Activated naive CD8-positive, alpha-beta T cell treated with anti-CD3 and anti-CD28 coated beads, Interleukin-2, amount 50 U/mL, for 16 hours (primary cell): ENCODE results near the gene HNRNPUL2.

Source experiments
- DNase-seq: peaks from one replicate; pipeline ENCODE4 v3.0.0-alpha.2; 2020; ENCODE audit warnings: low read depth, low spot score

Gene HNRNPUL2

DNA sequence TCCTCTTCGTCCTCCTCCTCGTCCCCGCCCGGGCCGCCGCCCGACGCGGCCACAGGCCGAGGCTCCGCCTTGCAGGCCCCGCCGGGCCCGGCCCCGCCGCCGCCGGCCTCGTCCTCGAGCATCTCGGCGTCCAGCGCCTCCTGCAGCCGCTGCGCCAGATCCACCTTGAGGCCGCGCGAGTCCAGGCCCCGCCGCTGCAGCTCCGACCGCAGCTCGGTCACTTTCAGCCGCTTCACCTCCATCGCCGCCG is 417 bp downstream of the HNRNPUL2 start:
- no peak for DNase-seq

DNA sequence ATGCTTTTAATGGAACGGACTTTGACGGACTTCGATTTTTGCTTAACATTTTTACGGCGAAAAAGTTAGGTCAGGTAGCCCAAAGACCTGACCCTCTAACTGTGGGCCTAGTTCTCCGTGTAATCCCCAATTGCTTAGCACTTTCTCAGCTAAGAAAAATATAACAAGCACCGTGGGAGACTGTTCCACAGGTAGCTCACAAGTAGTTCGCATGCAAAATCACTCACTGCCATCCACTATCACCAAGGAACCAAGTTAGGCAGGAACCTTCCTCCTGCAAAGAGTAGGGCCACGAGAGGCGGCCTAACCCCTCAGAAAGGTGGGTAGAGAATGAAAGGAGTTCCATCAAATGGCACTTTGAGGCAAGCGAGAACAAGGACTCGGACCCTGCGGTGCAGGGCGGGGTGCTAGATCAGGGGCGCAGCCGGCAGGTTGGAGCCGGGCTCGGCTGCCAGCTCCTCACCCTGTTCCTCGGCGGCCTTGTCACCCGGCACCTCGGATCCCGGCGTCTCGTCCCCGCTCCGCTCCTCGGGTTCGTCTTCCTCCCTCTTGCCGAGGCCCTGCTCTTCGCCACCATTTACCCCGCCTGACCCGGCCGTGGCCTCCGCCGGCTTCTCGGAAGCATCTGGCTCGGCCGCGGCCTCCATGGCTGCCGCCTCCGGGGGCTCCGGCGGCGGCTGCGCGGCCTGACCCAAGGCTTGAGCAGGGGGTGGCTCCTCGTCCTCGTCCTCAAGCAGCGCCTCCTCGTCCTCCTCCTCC is 922 bp downstream of the HNRNPUL2 start:
- DNase-seq: no peak

DNA sequence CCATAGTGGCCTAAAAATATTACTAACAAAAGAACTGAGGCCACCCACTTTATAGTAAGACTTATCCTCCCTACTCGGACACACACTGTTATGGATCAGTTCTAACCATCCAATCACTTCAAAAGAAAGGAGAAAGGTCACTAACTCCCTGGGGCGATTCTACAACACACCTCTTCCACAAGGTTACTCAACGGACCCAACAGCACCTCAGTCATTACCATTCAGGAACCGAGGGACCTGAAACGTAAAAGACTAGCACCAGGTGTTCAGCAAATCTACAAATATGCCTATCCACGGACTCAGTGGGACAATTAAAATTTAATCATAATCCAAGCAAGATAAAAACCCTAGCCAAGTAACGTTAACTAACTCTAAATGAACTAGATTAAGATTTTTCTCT is 1.6 kb downstream of the HNRNPUL2 start:
- no peak for DNase-seq

DNA sequence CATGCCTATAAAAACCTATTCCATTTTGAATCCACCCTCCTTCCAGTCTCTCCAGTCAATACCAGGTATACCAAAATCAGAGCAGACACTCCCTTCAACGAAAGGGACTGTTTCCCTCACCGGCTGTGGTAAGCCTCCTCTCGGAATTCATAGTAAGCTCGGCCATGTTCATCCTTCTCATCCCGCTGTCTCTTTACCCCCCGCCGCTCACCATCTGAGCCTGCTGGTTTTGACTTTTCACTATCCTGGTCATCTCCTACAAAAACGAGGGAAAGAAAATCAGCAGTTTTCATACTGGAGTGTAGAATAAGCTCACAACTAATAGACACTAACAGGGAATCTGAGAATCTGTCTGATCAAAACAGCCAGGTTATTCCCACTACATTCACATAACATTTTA is 3.1 kb downstream of the HNRNPUL2 start:
- no peak for DNase-seq

DNA sequence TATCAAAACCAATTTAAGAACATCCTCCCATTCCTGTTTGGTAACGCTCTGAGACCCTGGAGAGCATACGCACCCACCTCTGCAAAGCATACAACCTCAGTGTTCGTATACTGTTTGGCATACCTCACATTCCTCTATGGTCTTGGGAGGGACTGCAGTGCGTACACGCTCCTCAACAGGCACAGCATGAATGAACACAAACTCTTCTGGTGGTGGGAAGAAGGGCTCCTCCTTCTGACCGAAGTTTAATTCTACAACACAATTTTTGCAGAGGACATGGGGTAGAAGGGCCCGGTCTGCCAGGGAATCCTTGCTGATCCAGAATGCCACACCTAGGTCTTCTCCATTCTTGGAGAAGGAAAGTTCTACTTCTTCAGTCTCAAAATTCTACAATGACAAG is 5.3 kb downstream of the HNRNPUL2 start:
- no peak for DNase-seq

DNA sequence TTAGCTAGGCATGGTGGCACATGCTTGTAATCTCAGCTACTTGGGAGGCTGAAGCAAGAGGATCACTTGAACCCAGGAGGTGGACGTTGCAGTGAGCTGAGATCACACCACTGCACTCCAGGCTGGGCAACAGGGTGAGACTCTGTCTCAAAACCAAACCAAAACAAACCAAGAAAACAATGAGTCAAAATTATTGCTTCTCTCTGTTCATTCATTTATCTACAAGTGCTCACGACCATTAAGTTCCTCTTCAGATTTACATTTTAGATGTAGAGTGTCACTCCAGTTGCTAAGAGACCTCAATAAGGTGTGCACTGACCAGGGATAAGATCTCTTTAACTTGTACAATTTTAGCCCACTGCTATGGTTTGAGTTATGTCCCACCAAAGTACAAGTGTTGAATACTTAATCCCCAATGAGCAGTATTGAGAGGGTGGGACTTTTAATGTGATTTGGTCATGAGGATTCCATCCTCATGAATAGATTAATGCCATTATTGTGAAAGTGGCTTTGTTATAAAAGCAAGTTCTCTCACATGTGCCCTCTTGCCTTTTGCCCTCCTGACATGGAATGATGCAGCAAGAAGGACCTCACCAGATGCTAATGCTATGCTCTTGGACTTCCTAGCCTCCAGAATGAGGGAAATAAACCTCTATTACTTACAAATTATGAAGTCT is 7.8 kb downstream of the HNRNPUL2 start:
- DNase-seq: no peak

DNA sequence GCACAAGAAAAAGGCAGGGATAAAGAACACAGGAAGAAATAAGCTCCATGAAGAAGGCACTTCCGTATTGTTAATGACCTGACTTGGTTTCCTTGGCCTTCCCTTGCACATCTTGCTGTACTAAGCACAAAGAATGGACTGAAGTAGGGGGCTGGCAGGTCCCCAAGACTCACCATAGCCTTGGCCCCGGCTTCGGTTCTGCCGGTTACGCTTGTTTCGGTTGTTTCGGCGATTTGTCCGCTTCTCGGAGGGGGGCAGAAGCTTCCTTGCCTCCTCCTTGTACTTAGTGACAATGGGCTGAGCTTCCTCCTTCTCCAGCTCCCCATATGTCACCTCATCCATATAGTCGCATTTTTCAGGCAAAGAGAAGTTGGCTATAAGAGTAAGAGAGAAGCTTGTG is 10.4 kb downstream of the HNRNPUL2 start:
- no peak for DNase-seq

DNA sequence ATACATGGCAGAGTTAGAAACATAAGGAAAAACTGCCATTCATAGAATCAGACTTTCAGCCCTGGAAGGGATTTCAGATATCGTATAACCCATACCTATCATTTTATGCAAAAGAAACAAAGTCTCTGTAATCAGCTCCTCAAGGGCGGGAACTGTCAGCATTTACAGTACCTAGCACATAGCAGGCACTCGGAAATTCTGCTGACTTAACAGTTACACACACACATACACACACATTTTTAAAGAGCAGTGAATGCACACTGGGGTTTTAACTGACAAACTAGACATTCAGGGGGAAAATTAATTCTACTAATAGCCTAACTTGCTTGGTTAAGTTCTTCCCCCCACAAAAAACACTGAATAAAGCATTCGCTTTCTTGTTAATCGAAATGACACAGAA is 11.1 kb downstream of the HNRNPUL2 start:
- DNase-seq: no peak

DNA sequence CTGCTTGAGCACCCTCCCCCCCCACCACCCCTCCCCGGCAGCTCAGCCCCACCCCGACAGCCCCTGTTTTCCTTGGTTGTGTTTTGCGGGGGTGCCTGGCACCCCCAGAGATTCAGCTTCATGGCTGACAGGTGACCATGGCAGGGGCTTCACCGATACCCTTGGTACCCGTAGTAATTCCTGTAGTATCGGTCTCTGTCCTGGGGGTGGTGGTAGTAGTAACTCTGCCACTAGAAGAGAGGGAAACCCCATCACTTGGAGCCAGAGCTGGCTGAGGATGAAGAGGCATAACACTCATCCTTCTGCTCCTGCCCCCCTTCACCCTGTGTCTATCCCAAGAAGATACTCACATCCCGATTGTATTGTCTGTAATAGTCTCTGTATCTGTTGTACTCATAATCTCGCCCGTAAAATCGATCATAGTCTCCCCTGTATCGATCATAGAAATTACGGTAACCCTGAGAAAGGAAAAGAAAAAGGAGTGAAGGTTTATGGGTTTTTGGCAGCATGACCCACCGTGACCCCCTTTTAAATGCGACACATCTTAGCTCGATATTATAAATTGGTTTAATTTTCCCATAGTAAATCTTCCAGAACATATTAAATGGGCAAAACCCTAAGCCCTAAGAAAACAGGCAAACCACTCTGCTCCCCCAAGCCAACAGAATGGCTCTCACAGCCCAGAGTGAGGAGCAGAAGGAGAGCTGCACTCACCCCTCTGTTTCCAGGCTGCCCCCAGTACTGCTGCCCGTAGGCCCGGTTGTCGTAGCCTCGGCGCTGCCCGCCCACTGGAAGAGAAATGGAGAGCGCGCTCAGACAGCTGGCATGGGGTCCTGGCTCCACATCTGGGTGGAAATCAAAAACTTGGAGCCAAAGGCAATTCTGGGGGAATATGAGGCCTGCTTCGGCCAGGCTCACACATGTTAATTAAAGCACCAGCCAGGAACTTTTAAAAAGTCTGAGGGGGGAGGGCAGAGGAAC is 11.8 kb downstream of the HNRNPUL2 start:
- DNase-seq: no peak

DNA sequence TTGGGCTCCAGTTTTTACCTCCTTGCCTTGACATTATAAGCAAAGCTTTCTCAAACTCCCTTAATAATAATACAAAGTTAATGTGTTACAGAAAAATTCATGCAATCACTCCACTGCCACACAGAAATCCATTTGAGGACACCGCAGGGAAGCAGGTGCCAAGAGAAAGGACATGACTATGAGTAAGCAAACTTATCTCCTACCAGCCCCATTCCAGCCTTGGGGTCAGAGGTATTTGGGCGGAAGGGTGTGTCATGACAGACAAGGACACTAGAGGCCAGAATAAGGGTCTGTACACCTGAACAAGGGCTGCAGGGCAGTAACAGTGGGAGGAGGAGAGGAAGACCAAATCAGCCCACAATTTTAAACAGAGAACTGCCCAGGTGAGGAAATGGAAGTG is 13.9 kb downstream of the HNRNPUL2 start:
- DNase-seq: no peak

DNA sequence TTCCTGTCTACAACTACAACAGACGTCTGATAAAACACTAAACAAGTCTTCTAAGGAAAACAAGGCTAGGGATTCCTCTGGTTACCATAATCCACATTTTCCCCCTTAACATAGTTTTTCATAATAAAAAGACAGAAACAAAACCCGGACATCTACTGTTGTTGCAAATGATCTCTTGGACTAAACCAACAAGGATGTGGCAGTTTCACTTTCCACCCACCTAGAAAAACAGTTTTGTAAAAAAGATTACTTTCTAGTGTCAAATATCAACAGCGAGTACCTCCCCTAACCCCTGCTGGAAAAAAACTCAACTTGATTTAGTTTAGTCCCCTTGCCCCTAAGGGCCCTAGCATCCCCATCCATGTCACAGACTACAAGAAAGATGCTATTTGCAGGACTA is 14.4 kb downstream of the HNRNPUL2 start:
- no peak for DNase-seq

DNA sequence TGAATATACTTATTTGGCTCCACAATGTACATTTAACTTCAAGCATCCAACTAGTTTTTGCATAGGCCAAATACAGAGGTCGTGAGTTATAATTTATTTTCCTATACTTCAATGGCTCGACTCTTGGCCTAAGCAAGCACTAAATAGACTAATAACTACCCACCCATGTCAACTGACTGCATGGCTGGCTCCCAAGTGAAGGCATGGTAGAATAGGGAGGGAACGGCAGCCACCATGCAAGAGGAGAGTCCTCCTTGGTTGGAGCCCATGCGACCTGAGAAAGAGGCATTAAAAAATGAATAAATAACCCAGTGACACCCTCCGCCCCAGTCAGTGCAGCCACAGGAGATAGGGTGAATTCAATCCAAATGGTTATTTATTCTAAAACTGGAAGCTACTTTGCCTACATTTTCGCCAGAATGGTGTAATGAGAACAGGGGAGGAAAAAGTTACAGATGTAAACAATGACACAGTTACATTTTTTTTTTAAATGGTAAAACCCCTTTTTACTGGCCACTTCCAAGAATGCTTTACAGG is 14.9 kb downstream of the HNRNPUL2 start:
- no peak for DNase-seq

DNA sequence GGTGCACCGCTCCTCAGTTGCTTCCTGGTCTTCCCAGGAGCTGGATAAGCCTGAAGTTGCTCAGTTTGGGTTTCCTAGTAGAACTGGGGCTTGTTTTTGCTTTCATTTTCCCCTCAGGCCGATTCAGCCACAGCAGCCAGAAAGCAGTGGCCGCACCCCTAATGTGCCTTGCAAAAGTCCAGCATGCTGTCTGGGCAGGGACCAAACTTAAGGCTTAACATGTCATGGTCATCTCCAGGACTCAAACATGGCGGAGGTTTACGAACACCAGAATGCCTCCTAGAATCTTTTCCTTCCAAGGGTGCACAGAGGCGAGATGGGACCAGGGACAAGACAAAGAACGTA is 17.3 kb downstream of the HNRNPUL2 start:
- no peak for DNase-seq

DNA sequence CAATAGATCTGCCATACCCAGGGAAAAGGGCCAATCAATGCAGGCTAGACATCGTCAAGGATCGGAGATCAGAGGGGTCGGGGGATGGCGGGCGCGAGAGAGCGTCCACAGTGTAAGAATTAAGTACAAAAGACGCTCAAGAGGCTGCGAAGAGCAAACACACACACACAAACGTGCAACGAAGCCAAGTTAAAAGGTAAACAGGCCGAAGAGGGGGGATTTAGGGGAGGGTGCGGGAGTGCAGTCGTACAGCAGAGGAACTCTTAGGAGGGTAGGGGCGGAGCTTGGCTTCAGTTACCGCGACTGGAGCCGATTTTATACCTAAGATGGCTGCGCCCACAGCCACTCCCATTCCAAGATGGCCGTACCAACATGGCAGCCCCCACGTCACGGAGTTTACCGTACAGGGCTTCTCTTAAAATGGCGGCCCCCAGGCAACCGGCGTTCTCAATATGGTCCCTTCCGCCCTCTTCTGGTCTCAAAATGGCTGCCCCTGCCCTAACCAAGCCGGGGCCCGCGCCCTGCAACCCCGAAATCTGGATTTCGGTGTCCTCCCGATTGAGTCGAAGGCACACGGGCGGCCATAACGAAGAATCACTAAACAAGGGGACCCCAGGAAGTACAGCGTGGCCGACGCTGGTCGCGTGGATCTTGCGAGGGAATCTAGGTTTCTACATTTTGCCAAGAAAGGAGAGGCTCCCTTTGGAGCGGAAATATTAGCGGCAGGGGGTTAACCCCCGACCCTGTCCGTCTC is 17.8 kb downstream of the HNRNPUL2 start:
- DNase-seq: peak; percentile 91

DNA sequence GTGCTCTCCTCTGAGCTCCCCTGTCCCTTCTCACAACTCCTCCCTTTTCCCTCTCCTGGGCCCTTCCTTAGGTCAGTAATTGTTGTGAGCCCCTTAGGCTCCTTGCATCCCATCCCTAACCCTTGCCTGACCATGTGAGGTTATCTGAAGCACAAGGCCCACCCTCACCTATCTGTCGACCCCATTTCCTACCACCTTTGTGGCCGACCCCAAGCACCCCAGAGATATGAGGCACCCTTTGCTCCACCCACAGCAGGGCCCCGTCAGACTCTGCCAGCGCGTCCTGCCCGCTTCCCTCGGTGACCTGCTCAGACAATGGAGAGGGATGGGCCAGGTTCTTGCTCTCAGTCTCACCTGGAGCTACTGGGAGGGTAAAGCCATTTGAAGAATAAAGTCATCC is 18.5 kb downstream of the HNRNPUL2 start:
- DNase-seq: no peak

DNA sequence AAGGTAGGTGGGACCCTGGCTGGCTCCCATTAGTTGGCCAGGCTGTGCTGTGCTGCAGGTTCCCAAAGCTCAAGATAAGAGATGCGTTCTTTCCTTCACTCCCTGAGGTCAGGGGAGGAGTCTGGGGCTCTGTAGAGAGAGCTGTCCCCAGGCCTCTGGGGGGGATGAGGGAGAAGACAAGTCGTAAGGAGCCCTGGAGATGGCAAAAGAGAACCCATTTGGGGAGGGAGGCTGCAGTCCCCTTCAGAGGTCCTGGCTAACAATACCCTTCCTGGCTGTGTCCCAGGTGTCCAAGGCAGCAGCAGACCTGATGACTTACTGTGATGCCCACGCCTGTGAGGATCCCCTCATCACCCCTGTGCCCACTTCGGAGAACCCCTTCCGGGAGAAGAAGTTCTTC is 18.9 kb downstream of the HNRNPUL2 start:
- DNase-seq: no peak

DNA sequence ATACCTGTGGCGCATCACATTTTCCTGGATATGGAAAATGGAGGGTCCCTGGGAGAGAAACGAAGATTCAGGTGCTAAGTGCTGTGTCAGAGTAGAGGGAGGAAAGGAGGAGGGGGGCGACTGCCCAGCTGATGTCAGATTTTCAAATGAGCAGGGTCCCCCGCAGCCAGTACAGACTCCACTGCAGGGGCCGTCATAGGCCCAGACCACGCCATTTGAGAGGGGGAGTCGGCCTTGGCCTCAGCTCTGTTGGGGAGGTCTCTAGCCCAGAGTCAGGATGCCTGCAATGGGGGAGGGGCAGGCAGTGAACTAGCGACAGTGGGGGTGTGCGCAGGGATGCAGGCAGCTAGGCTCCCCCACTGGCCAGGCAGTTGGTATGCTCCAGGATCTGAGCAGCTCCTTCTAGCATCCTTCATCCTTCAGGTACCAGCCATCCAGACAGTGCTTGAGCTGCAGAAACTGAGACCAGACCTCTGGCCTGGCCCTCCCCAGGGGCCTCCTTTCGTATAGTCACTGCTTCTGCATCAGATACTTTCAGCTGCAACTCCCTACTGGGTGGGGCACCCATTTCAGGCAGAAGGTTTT is 19.9 kb downstream of the HNRNPUL2 start, which contains the start of the genes BSCL2 and GNG3:
BSCL2 (minus strand) TSS at position 148 of the 585 bp plus-strand sequence. CDS start 229 bp downstream, outside the sequence.
GNG3 (plus strand) TSS at position 400 of the 585 bp plus-strand sequence. CDS start 620 bp downstream, outside the sequence.
- DNase-seq: no peak

DNA sequence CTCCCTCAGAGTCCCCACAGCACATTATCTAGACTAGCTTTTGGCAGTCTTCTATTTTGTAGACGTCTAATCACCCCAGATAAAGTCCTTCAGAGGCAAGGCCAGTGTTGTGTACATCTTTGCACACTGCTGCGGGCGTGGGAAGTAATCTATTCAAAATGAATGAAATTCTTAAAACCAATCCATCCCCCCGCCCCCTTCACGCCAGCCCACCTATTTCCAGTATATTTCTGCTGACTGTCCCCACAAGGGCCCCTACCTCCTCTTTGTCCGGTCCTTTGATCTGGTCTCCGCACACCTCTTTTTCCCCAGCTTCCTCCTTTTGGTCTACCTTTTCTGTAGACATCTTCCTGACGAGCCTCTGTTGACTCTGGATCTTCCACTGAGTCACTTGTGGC is 20.4 kb downstream of the HNRNPUL2 start:
- no peak for DNase-seq

DNA sequence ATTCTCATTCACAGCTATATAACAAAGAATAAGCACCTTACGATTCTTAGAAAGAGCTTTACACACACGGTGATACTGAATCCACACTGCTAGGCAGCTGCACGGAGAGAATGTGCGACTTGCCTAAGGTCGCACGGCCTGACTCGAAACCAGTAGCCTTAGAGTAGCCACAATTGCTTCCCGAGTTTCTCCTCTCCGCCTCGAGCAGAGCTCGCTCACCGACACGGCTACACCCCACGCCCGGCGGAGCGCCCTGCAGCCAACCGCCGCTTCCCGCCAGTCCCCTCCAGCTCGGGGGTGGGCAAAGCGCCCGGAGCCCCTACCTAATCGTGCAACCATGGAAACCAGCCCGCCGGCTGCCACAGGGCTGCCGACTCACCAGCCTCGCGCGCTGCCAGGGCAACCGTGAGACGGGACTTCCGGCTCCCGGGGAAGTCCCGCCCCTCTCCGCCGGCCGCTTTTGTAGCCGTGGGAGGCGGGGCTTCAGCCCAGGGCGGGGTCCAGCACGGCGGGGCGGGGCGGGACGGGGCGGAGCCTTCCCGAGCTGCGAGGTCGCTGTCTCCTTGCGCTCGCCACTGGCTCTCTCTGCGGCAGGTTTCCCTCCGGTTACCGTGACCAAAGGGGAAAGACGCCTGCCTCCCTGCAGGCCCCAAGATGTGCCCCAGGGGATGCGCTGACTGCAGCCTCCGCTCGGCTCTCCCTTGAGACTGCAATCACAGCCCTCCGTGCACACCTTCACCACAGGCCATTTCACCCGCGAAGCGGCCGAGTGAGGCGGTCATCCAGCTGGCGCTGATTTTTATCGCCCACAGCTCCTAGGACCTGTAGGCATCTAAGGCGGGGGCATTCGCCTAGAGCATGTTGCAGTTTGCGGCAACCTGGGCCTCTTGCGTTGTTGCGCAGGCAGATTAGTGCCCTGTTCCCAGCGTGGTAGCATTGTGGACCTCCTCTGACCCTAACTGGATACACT is 21.1 kb downstream of the HNRNPUL2 start:
- DNase-seq: peak; percentile 83

DNA sequence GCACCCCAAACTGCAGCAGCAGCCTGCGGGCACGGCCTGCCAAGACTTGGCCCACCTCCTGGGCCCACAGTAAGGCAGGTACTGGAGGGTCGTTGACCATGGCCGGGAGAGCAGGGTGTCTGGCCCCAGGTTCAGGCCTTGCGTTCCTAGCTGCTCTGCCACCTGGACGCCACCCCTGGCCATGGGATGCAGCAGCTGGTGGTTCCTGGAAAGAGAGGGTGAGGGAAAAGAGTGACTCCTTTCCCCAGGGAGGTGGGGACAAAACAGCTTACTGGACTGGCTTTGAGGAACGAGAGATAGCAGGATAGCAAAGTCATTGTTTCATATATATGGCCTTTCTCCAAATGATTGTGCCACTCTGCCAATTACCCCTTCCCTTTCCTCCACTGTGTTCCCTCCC is 21.8 kb downstream of the HNRNPUL2 start:
- no peak for DNase-seq
